SK-N-MC (cell line): Measurements from ENCODE around the gene LGMN.
"Not testable (repeated sequence)": the region's sequence is repeated elsewhere in the genome, so short reads cannot be mapped to it uniquely, and the experiment has no call there.

Source experiments
- EZH2 ChIP-seq: fragments of 200-600 bp; sonication (generic); IDR thresholded peaks from one replicate; pipeline ENCODE4 v1.6.1; 2017; ENCODE audit warnings: antibody characterized with exemption
- POLR2AphosphoS5 ChIP-seq: IDR thresholded peaks from 2 replicates; pipeline ENCODE4 v1.6.1; 2012; ENCODE audit warnings: mild to moderate bottlenecking, low read depth, low read length, borderline replicate concordance

- not testable (repeated sequence) for TF ChIP-seq EZH2, POLR2AphosphoS5
Observed at GRCh38 chr14:92778868-92779565, 30.6 kb upstream of the LGMN start.
